Endothelial cell of umbilical vein (primary cell): Measurements from ENCODE around the gene DGKD. TPM values are rescaled to one million over a fixed set of nuclear protein-coding genes. Genes with fewer than 3 reads are reported as not detected.

Experiments used
- BruUV-seq: library from RNA; stranded (reverse); fragments of 400-500 nt; replicated peaks from 2 replicates; lab custom pipeline; 2021; lab: Mats Ljungman, UMichigan
- CTCF ChIA-PET: fragments of 300-600, 350-600 bp; sonication (Branson Sonifier 250); formaldehyde crosslinking; loops from one replicate; lab custom pipeline; 2021; ENCODE audit warnings: antibody characterized with exemption, inconsistent platforms; lab: Charles Lee
- POLR2A ChIA-PET: fragments of 300-600, 350-600 bp; sonication (Branson Sonifier 250); formaldehyde crosslinking; loops from one replicate; lab custom pipeline; 2021; ENCODE audit warnings: antibody characterized with exemption, inconsistent platforms; lab: Charles Lee
- DNase-seq: peaks from one replicate; pipeline ENCODE4 v3.0.0-alpha.2; 2011; ENCODE audit warnings: low read depth, low spot score
- FAIRE-seq: peaks from 2 replicates; lab custom pipeline; 2011; peaks lifted over from hg19 to GRCh38; lab: Jason Lieb, UNC
- H2AFZ ChIP-seq: 2 replicates; pipeline ENCODE4 v1.6.0; 2012; ENCODE audit warnings: low read depth, low read length, control low read depth, inconsistent platforms
- H3K27ac ChIP-seq: 2 replicates; pipeline ENCODE4 v1.5.1; 2011; ENCODE audit warnings: low read depth, mild to moderate bottlenecking, control low read depth, low read length, moderate library complexity; ENCODE audit not compliant: insufficient read depth
- H3K27me3 ChIP-seq, 2 experiments: 2 replicates each; pipeline versions ENCODE4 v1.6.0 to v1.6.1; 2011; ENCODE audit warnings: low read length in 2 of 2, mixed read lengths in 1 of 2; ENCODE audit not compliant: control insufficient read depth in 2 of 2, insufficient read depth in 2 of 2
- H3K36me3 ChIP-seq, 2 experiments: 2 replicates in 1 of 2; 3 replicates in 1 of 2; pipeline ENCODE4 v1.5.1; 2011; ENCODE audit warnings: low read length in 2 of 2, mild to moderate bottlenecking in 1 of 2, moderate library complexity in 1 of 2; ENCODE audit not compliant: control insufficient read depth in 2 of 2, insufficient read depth in 2 of 2; ENCODE audit errors: extremely low read depth in 1 of 2
- H3K4me1 ChIP-seq: 3 replicates; pipeline ENCODE4 v1.5.1; 2011; ENCODE audit warnings: mild to moderate bottlenecking, low read length; ENCODE audit not compliant: control insufficient read depth, insufficient read depth; ENCODE audit errors: extremely low read depth
- H3K4me2 ChIP-seq: 2 replicates; pipeline ENCODE4 v1.6.1; 2011; ENCODE audit warnings: low read length, control low read depth, mixed read lengths; ENCODE audit not compliant: insufficient read depth
- H3K4me3 ChIP-seq, 3 experiments: fragments of 200-600 bp in 1 of 3; sonication (generic), shearing (Covaris generic) in 1 of 3; replicated peaks in 1 of 3; 2 replicates each; pipeline ENCODE4 v1.5.1; 2011 to 2016; ENCODE audit warnings: control low read depth in 3 of 3, low read length in 3 of 3, mild to moderate bottlenecking in 2 of 3, inconsistent platforms in 1 of 3, low read depth in 1 of 3, moderate library complexity in 1 of 3; ENCODE audit not compliant: insufficient read depth in 1 of 3
- H3K79me2 ChIP-seq: 2 replicates; pipeline ENCODE4 v1.6.0; 2012; ENCODE audit warnings: low read length, inconsistent platforms; ENCODE audit not compliant: control insufficient read depth, insufficient read depth
- H3K9ac ChIP-seq: replicated peaks from 2 replicates; pipeline ENCODE3; 2011; ENCODE audit warnings: low read length, control low read depth; ENCODE audit not compliant: insufficient read depth; ENCODE audit errors: extremely low read depth
- H3K9me1 ChIP-seq: replicated peaks from 3 replicates; pipeline ENCODE4 v1.6.0; 2011; ENCODE audit warnings: mild to moderate bottlenecking, low read length; ENCODE audit not compliant: control insufficient read depth, insufficient read depth; ENCODE audit errors: extremely low read depth
- H3K9me3 ChIP-seq: replicated peaks from 2 replicates; pipeline ENCODE4 v1.5.1; 2012; ENCODE audit warnings: low read length, inconsistent platforms; ENCODE audit not compliant: control insufficient read depth, insufficient read depth
- H4K20me1 ChIP-seq: replicated peaks from 2 replicates; pipeline ENCODE3; 2011; ENCODE audit warnings: mild to moderate bottlenecking, low read length; ENCODE audit not compliant: control insufficient read depth, insufficient read depth; ENCODE audit errors: extremely low read depth
- CTCF ChIP-seq, 2 donors: IDR thresholded peaks; 1 replicate in 1 of 2; 2 replicates in 1 of 2; pipeline ENCODE4 v1.5.1; 2011; ENCODE audit warnings: low read length in 2 of 2, mild to moderate bottlenecking in 2 of 2, moderate library complexity in 2 of 2, control low read depth in 1 of 2, inconsistent platforms in 1 of 2, low read depth in 1 of 2; ENCODE audit not compliant: insufficient read depth in 1 of 2; ENCODE audit errors: extremely low read depth in 1 of 2
- EZH2 ChIP-seq: IDR thresholded peaks from 2 replicates; pipeline ENCODE4 v1.6.1; 2012; ENCODE audit warnings: borderline replicate concordance, low read depth, mild to moderate bottlenecking, moderate library complexity, low read length, inconsistent platforms; ENCODE audit not compliant: severe bottlenecking
- FOS ChIP-seq: IDR thresholded peaks from 2 replicates; pipeline ENCODE4 v1.6.1; 2011; ENCODE audit warnings: mild to moderate bottlenecking, low read length, moderate library complexity, borderline replicate concordance; ENCODE audit not compliant: insufficient read depth
- GATA2 ChIP-seq: IDR thresholded peaks from 2 replicates; pipeline ENCODE4 v1.7.0; 2011; ENCODE audit warnings: low read depth, mild to moderate bottlenecking, moderate library complexity, mixed read lengths, low read length; ENCODE audit not compliant: insufficient read length, insufficient read depth
- JUN ChIP-seq: IDR thresholded peaks from 2 replicates; pipeline ENCODE4 v1.6.1; 2011; ENCODE audit warnings: borderline replicate concordance, low read depth; ENCODE audit not compliant: insufficient read length, insufficient read depth
- MYC ChIP-seq: IDR thresholded peaks from one replicate; pipeline ENCODE4 v1.6.1; 2011; ENCODE audit warnings: mild to moderate bottlenecking, low read depth, low read length
- POLR2A ChIP-seq: IDR thresholded peaks from 2 replicates; pipeline ENCODE4 v1.6.1; 2012; ENCODE audit warnings: low read depth, mild to moderate bottlenecking, control low read depth, low read length
- POLR2AphosphoS5 ChIP-seq: IDR thresholded peaks from 2 replicates; pipeline ENCODE4 v1.6.1; 2012; ENCODE audit warnings: low read depth, mild to moderate bottlenecking, control low read depth, low read length, moderate library complexity; ENCODE audit not compliant: insufficient read depth
- dilution Hi-C: fragments of 300-500 bp; cut with MboI; formaldehyde crosslinking; loops from one replicate; pipeline ENCODE4 v1.15.0; 2019; ENCODE audit warnings: low sequenced_read_pairs; ENCODE audit not compliant: extremely low pct_ligation_motif_present
- intact Hi-C: fragments of 100-400 bp; cut with micrococcal nuclease; formaldehyde crosslinking; loops from one replicate; pipeline ENCODE4 v1.10.0; 2022
- polyA plus RNA-seq, 4 experiments: library from polyadenylated mRNA; depleted of rRNA in 3 of 4; stranded (reverse) in 3 of 4; unstranded in 1 of 4; fragments of >200 nt; gene quantifications; 2 replicates each; pipeline versions ENCODE4 v1.2.1 to v1.2.3, GENCODE V29; 2011 to 2012; ENCODE audit warnings: missing spikeins in 1 of 4
- total RNA-seq: library from RNA; stranded (reverse); gene quantifications from 2 replicates; pipeline ENCODE4 v1.2.3, GENCODE V29; 2021
- TF ChIP-seq, protein P1 (sequence below): IDR thresholded peaks from 2 replicates; pipeline ENCODE4 v1.6.1; 2011; ENCODE audit not compliant: insufficient read depth, insufficient read length

Gene DGKD
- total and polyA plus RNA-seq, 2 donors (not counting 3 experiments of a cell fraction or from before 2014, with no cell fraction given), result 10.8 to 36.6 TPM

DNA sequence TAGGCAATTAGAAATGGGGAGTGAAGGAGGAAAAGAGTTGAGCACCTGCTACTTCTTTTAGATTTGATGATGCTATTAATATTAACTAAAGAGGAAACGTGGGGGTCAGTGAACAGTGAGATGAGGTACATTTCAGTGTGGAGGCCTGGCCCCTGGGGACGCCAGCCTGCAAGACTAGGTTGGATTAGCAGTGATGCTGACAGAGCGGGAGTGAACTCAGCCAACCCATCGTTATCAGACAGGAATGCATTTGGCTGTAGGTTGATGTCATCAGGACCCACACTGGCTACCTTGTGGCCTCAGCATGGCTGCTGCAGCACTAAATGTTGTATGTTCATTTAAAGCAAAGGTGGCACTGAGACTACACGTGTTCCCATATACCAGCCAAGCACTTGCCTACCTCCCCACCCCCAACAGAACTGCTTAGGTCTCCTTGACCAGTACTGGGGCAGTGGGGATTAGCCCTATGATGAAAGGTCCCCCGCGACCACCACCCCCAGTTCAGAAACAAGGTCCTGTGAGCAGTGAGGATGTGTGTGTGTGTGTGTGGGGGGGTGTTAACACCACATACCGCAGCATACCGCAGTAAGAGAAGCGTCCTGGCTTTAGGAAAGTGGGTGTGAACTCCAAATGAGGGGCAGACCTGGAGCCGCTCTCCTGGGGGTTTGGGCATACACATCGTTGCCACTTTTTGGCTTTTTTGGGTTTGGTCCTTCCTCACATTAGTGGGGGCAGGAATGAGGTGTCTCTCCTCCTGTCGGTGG is 26.0 kb downstream of the DGKD start:
- intact Hi-C loops, result no loop called here
- Histone ChIP-seq H3K79me2 (no peaks in the 10 kb centered on the region), H3K27me3 (no peaks in the 10 kb centered on the region), H3K9ac (no peak overlapping the region), H3K9me3 (no peaks in the 10 kb centered on the region), H3K36me3 (no peaks in the 10 kb centered on the region), H4K20me1 (no peaks in the 10 kb centered on the region), H3K27ac (no peak overlapping the region), H2AFZ (no peak overlapping the region), H3K4me3 (no peak overlapping the region), H3K4me2 (no peak overlapping the region), H3K4me1 (no peaks in the 10 kb centered on the region), H3K9me1 (no peaks in the 10 kb centered on the region)
- FAIRE-seq (no peak), DNase-seq (no peak)
- no TSS peak for BruUV-seq
- dilution Hi-C loops, result no loop called here
- ChIA-PET POLR2A (no interaction called here), CTCF (no interaction called here)
- TF ChIP-seq FOS (no peak), POLR2A (no peak)
- TF ChIP-seq, protein P1, sequence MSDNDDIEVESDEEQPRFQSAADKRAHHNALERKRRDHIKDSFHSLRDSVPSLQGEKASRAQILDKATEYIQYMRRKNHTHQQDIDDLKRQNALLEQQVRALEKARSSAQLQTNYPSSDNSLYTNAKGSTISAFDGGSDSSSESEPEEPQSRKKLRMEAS, result no peak

DNA sequence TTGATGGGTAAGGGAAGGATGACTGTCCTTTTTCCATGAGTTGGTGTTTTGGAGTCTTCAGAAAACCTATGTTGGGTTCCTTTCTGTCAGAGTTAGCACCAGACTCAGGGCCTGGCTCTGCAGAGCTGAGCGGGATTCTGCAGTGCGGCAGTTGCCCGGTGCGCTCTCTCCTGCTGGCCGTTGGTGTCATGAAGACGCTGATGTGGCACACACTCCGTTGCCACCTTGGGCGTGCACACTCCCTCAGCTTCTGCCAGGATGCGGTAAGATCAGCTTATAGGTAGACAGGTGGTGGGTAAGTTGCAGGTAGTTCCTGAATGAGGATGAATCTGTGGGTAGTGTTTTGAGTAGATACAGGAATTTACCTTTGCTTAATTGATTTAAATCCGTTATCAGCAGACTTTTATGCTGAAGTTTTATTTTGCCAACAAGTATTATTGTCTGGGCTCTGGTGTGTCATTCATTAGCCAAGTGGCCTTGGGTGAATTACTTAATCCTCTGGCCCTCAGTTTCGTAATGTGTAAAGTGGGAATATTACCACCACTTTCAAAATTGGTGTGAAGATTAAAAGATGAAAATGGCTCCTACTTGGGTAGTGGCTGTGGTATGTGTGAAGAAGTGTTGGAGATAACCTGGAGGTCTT is 26.8 kb downstream of the DGKD start:
- DNase-seq, result no peak
- no TSS peak for BruUV-seq
- H3K36me3 ChIP-seq, result no peaks in the 10 kb centered on the region
- no peak overlapping the region for H3K4me3 ChIP-seq
- ChIA-PET CTCF (no interaction called here), POLR2A (no interaction called here)
- dilution Hi-C loops (no loop called here), intact Hi-C loops (no loop called here)
- H3K9me3 ChIP-seq, result no peaks in the 10 kb centered on the region
- no peaks in the 10 kb centered on the region for H3K9me1 ChIP-seq
- no peaks in the 10 kb centered on the region for H3K4me1 ChIP-seq
- H3K9ac ChIP-seq, result no peak overlapping the region
- H3K4me2 ChIP-seq, result no peak overlapping the region
- no peaks in the 10 kb centered on the region for H3K79me2 ChIP-seq
- H2AFZ ChIP-seq, result no peak overlapping the region
- no peak for FAIRE-seq
- TF ChIP-seq MYC (no peak), GATA2 (no peak), FOS (no peak), EZH2 (no peak), JUN (no peak), POLR2AphosphoS5 (no peak), CTCF (IDR thresholded peaks at IDR 0.05; ENCODE audit: extremely low read depth in 1 of 2, insufficient read depth in 1 of 2, low read depth in 1 of 2, low read length in 2 of 2) (no peak), POLR2A (no peak)
- TF ChIP-seq, protein P1, result no peak
- no peaks in the 10 kb centered on the region for H3K27me3 ChIP-seq
- no peaks in the 10 kb centered on the region for H4K20me1 ChIP-seq
- H3K27ac ChIP-seq, result no peak overlapping the region
